ENCODE measurements around the gene EED.

EED gene

DNA sequence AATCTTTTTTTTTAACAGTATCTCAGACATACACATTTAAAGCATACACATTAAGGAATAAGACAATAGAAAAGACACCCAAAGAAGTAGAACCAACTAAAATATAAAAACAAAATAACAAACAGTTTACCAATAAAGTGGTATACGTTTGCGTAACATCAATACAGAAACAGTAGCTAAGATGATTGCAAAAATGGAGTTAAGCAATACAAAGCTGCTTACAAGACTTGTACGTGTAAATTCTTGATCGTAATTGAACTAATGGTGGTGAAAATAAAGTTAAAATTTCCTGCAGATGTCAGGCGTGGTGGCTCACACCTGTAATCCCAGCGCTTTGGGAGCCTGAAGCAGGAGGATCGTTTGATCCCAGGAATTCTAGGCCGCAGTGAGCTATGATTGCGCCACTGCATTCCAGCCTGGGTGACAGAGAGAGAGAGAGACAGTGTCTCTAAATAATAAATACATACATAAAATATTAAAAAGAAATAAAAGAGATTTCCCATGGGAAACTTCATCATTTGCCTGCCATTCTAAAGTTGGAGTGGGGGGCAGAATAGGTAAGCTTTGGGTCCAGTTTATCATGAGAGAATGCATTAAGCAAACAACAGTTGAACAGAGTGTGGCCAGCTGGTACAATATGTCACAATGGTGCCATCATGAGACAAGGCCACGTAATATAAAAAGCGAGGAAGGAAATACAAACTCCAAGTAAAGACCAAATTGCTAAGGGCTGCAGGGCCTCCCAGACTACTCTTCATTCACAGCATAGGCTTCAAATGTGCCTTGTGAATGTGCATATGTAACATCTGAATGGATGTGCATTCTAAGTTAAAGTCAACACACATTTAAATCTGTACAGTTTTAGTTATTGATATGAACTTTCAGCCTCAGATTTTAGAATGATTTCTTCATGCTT is 38.9 kb upstream of the EED start:
- no peak for TF ChIP-seq CTCF (IDR thresholded peaks at IDR 0.05; ENCODE audit: insufficient read depth, low read length, poor library complexity, severe bottlenecking)
- H3K27me3 ChIP-seq (replicated peaks; ENCODE audit: control insufficient read depth, insufficient read depth, low read length): no peaks in the 10 kb centered on the region
- no peak overlapping the region for H3K4me3 ChIP-seq (replicated peaks; ENCODE audit: low read depth, low read length)
- DNase-seq (ENCODE audit: extremely low read depth, insufficient read length): no peak
- H3K36me3 ChIP-seq (ENCODE audit: control insufficient read depth, insufficient read depth, low read length): no peaks in the 10 kb centered on the region

DNA sequence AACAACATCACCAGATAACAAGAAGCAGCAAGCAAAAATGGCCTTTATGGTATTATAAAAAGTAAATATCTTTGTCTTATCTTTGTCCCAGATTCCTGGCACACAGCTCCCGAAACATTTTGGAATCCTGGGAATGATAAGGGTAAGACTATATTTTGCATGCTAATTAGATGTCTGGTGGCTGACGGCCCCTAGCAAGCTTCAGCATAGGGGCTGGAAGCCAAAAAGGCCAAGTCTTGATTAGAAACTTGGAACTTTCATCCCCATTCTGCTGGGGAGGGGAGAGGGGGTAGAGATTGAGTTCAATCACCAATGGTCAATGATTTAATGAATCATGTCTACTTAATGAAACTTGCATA is 38.2 kb upstream of the EED start:
- H3K27me3 ChIP-seq (replicated peaks; ENCODE audit: control insufficient read depth, insufficient read depth, low read length): no peaks in the 10 kb centered on the region
- TF ChIP-seq CTCF (IDR thresholded peaks at IDR 0.05; ENCODE audit: insufficient read depth, low read length, poor library complexity, severe bottlenecking): no peak
- no peak overlapping the region for H3K4me3 ChIP-seq (replicated peaks; ENCODE audit: low read depth, low read length)
- no peak for DNase-seq (ENCODE audit: extremely low read depth, insufficient read length)
- H3K36me3 ChIP-seq (ENCODE audit: control insufficient read depth, insufficient read depth, low read length): no peaks in the 10 kb centered on the region

GRCh38 chr11:86207413-86207812 is 37.1 kb upstream of the EED start:
- TF ChIP-seq CTCF (IDR thresholded peaks at IDR 0.05; ENCODE audit: insufficient read depth, low read length, poor library complexity, severe bottlenecking): no peak
- DNase-seq (ENCODE audit: extremely low read depth, insufficient read length): no peak
- no peaks in the 10 kb centered on the region for H3K27me3 ChIP-seq (replicated peaks; ENCODE audit: control insufficient read depth, insufficient read depth, low read length)
- H3K4me3 ChIP-seq (replicated peaks; ENCODE audit: low read depth, low read length): no peak overlapping the region
- no peaks in the 10 kb centered on the region for H3K36me3 ChIP-seq (ENCODE audit: control insufficient read depth, insufficient read depth, low read length)

DNA sequence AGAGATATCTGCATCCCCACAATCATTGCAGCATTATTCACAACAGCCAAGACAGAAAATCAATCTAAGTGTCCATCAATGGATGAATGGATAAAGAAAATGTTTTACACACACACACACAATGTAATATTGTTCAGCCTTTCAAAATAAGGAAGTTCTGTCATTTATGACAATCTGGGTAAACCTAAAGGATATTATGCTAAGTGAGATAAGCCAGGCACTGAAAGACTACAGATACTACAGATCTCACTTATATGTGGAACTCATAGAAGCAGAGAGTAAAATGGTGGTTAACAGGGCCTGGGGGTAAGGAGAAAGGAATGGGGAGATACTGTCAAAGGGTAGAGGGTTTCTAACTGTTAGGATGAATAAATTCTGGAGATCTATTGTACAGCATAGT is 36.0 kb upstream of the EED start:
- no peak for DNase-seq (ENCODE audit: extremely low read depth, insufficient read length)
- Histone ChIP-seq H3K4me3 (replicated peaks; ENCODE audit: low read depth, low read length) (no peak overlapping the region), H3K27me3 (replicated peaks; ENCODE audit: control insufficient read depth, insufficient read depth, low read length) (no peaks in the 10 kb centered on the region), H3K36me3 (ENCODE audit: control insufficient read depth, insufficient read depth, low read length) (no peaks in the 10 kb centered on the region)
- no peak for TF ChIP-seq CTCF (IDR thresholded peaks at IDR 0.05; ENCODE audit: insufficient read depth, low read length, poor library complexity, severe bottlenecking)

DNA sequence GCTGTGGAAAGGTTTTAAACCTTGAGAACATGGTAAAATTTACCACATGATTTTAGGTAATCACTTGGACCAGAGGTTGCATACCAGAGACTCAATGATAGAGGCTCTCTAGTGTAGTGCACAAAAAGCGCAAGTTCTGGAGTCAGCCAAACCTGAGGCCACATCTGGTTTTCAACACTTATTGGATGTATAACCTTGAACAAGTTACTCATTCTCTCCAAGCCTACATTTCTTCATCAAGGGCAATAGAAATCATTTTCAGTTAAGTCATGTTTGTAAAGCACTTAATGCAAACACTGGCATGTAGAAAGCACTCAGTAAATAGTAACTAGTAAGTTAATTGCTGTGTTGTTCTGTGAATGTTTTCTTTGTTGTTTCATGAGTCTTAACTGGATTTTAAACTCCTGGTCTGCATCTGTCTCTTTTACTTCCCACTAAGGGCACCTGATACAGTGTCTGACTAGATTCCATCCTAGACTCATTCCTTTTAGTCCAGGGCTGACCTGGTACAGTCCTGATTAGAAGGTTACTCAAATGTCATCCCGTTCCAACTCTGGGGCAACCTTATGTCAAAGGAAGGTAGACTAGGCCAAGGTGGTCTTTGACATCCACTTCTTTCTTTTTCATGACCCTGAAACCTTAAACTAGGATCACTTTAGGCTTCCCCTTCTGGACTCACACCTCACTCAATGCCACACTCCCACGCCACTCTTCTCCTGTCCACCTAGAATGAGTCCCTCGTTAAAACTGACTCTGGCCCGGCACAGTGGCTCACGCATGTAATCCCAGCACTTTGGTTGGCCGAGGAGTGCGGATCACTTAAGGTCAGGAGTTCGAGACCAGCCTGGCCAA is 34.5 kb upstream of the EED start:
- H3K27me3 ChIP-seq (replicated peaks; ENCODE audit: control insufficient read depth, insufficient read depth, low read length): no peaks in the 10 kb centered on the region
- no peak overlapping the region for H3K4me3 ChIP-seq (replicated peaks; ENCODE audit: low read depth, low read length)
- no peak for TF ChIP-seq CTCF (IDR thresholded peaks at IDR 0.05; ENCODE audit: insufficient read depth, low read length, poor library complexity, severe bottlenecking)
- no peak for DNase-seq (ENCODE audit: extremely low read depth, insufficient read length)
- no peaks in the 10 kb centered on the region for H3K36me3 ChIP-seq (ENCODE audit: control insufficient read depth, insufficient read depth, low read length)

Measured in GM06990 (cell line).